ENCODE measurements around the gene COPZ2. TPM values are rescaled to one million over a fixed set of nuclear protein-coding genes. Genes with fewer than 3 reads are reported as not detected.

The COPZ2 gene
- total and polyA plus RNA-seq, 9 of the 15 experiments (the other 6 are each of a cell fraction or from before 2014, with no cell fraction given) = 0.22 to 0.49 TPM; not detected in 7

DNA sequence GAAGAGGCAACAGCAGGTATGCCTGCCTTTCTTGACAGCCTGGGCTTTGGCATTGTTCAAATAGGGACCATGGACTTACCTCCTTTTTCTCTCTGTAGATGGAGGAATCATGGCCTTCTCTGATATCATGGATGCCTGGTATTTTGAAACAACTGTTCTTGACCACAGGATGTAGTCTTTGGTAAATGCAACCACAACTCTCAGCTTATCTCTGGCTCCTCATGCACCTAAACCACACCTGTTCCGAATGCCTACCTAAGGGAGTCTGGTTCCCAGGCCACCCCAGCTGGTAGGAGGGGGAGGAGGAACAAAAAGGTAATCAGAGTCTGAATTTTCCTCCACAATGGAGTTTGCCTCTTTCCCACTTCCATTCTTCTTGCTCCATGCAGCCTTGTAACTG, 47.9 kb downstream of the COPZ2 start (continued):
- TF ChIP-seq, protein P1, sequence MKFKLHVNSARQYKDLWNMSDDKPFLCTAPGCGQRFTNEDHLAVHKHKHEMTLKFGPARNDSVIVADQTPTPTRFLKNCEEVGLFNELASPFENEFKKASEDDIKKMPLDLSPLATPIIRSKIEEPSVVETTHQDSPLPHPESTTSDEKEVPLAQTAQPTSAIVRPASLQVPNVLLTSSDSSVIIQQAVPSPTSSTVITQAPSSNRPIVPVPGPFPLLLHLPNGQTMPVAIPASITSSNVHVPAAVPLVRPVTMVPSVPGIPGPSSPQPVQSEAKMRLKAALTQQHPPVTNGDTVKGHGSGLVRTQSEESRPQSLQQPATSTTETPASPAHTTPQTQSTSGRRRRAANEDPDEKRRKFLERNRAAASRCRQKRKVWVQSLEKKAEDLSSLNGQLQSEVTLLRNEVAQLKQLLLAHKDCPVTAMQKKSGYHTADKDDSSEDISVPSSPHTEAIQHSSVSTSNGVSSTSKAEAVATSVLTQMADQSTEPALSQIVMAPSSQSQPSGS (CRISPR knock-in tag; IDR thresholded peaks at IDR 0.05) = no peak
- TF ChIP-seq POLR2AphosphoS2 (IDR thresholded peaks at IDR 0.05; ENCODE audit: low read length) (no peak), NFXL1 (CRISPR knock-in tag; IDR thresholded peaks at IDR 0.05) (no peak), SMARCC2 (IDR thresholded peaks at IDR 0.05; ENCODE audit: low read depth) (no peak), ZNF134 (CRISPR knock-in tag; conservative IDR thresholded peaks at IDR 0.05) (no peak), CBFA2T3 (IDR thresholded peaks at IDR 0.05) (peak; percentile 69), TCF3 (CRISPR knock-in tag; IDR thresholded peaks at IDR 0.05) (peak; percentile 51), ZNF124 (CRISPR knock-in tag; IDR thresholded peaks at IDR 0.05) (no peak), RB1 (IDR thresholded peaks at IDR 0.05; ENCODE audit: low read depth) (no peak), GABPA (tag; conservative IDR thresholded peaks at IDR 0.05; ENCODE audit: low read depth) (no peak), ETV1 (tag; conservative IDR thresholded peaks at IDR 0.05; ENCODE audit: low read depth) (peak; percentile 29; the same call in 1 of the 2 replicates), KAT2B (IDR thresholded peaks at IDR 0.05; ENCODE audit: low read depth, low read length) (no peak), TEAD1 (CRISPR knock-in tag; IDR thresholded peaks at IDR 0.05) (0 out of 4 replicates have a peak, but pooled peaks of 1 of the 2 experiments have one; percentile 57)
- TF ChIP-seq, protein P2, sequence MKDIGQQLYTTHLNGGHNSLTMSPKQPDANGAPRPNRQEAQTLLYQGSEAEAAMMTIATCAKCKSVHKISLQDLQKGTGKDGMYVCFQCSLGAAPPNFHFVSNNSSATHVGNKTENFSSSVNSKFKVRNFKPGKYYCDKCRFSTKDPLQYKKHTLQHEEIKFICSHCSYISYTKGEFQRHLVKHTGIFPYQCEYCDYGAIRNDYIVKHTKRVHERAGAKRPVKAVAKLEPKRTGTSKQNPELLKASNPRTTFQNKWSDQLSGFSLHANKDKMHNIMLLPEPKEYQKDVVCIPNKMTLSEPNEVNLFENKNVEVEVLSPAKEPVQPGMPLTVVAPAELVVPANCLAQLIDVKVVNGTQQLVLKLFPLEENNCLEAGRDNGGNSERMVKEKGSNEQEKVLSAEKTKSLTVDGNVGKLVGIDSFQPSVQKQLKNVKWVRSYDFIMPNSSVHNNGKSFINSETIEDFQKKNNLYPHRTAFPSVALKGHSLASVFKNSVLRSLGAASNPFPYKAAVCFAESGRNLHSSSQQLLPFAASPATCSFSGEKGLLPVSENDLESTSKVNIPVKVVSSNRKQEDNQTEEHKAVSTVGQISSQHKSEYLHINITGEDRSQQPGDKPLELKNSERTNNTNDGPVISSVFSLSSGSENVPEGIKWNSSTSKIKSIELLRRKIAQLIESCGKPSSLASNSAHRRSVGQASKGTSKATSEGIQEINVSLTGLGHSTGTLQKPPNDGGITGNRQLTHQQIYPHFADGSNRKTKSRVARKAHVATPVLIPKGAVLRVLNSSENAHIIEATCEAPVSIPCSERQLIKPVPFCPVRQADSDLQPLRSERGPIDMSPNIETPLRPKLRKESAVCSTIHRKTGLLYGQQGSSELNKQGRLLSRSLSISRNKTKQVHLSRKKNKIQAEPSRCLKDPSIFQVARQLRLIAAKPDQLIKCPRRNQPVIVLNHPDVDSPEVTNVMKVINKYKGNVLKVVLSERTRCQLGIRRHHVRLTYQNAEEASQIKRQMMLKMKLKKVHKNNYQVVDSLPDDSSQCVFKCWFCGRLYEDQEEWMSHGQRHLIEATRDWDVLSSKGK (CRISPR knock-in tag; IDR thresholded peaks at IDR 0.05) = no peak
- TF ChIP-seq, protein P3, sequence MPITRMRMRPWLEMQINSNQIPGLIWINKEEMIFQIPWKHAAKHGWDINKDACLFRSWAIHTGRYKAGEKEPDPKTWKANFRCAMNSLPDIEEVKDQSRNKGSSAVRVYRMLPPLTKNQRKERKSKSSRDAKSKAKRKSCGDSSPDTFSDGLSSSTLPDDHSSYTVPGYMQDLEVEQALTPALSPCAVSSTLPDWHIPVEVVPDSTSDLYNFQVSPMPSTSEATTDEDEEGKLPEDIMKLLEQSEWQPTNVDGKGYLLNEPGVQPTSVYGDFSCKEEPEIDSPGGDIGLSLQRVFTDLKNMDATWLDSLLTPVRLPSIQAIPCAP (CRISPR knock-in tag; IDR thresholded peaks at IDR 0.05; ENCODE audit: borderline replicate concordance) = no peak

Data from K562 (cell line).